Measurements from ENCODE around the gene TTLL12. TPM values are rescaled to one million over a fixed set of nuclear protein-coding genes. Genes with fewer than 3 reads are reported as not detected.

Gene TTLL12
- total and polyA plus RNA-seq, 2 of the 8 experiments (the other 6 are each of a cell fraction or from before 2014, with no cell fraction given): 101 to 124 TPM

DNA sequence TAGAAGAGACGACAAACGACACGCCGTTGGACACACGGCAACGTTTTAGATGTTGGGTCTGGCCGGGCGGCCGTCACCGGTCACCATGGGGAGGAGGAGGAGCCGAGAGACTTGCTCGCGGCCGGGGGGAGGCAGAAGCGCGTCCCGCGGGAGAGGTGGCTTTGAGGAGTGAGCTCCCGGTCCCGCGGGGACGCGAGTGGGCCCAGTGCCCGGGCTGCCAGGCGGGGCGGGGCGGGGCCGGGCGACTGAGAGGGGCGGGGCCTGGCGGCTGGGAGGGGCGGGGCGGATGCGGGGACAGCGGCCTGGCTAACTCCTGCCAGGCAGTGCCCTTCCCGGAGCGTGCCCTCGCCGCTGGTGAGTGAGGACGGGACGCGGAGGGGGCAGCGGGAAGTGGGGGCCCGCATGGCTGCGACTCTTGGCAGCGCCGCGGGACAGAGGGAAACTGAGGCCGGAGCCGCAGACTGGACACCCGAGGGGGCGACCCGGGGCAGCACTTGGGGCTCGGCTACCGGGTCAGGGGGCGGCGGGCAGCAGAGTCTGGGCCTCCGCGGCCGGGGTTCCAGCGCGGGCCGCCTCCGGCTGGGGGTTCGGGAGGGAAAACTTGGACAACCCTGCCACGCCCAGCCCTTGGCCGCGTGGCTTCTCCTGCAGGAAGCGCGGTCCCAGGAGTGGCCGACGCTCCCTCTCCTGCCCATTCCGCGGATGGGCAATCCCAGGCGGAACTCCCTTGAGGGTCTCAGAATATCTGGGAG, 35.5 kb downstream of the TTLL12 start, which contains the start of gene TSPO:
Gene TSPO (plus strand): TSS at position 309 of the 752 bp plus-strand sequence. CDS start 7,680 bp downstream, outside the sequence.
- no peaks in the 10 kb centered on the region for H3K9me3 ChIP-seq (ENCODE audit: insufficient read depth in 2 of 2, low read depth in 1 of 2, low read length in 1 of 2)
- no peaks in the 10 kb centered on the region for H3K79me2 ChIP-seq (ENCODE audit: control insufficient read depth in 1 of 2, insufficient read depth in 2 of 2, low read length in 2 of 2)
- TF ChIP-seq ZNF274 (IDR thresholded peaks at IDR 0.05; ENCODE audit: borderline replicate concordance, extremely low read depth, low read length) (no peak), HDAC2 (IDR thresholded peaks at IDR 0.05; ENCODE audit: borderline replicate concordance in 1 of 2, low read depth in 2 of 2, low read length in 2 of 2) (0 out of 4 replicates have a peak, but pooled peaks of 1 of the 2 experiments have one; percentile 35), KDM4A (IDR thresholded peaks at IDR 0.05; ENCODE audit: low read depth, low read length, severe bottlenecking) (peak; percentile 83), JUND (IDR thresholded peaks at IDR 0.05; ENCODE audit: low read length) (no peak), GABPA (IDR thresholded peaks at IDR 0.05; ENCODE audit: borderline replicate concordance, insufficient read depth, low read length) (0 out of 2 replicates have a peak, but pooled peaks have one; percentile 0), KDM1A (IDR thresholded peaks at IDR 0.05; ENCODE audit: borderline replicate concordance, low read length) (0 out of 2 replicates have a peak, but pooled peaks have one; percentile 9)
- TF ChIP-seq, protein P1, sequence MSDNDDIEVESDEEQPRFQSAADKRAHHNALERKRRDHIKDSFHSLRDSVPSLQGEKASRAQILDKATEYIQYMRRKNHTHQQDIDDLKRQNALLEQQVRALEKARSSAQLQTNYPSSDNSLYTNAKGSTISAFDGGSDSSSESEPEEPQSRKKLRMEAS (IDR thresholded peaks at IDR 0.05): peak; percentile 90
- TF ChIP-seq, protein P2, sequence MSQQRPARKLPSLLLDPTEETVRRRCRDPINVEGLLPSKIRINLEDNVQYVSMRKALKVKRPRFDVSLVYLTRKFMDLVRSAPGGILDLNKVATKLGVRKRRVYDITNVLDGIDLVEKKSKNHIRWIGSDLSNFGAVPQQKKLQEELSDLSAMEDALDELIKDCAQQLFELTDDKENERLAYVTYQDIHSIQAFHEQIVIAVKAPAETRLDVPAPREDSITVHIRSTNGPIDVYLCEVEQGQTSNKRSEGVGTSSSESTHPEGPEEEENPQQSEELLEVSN (IDR thresholded peaks at IDR 0.05): peak; percentile 92
- peaks cover 13% of the 10 kb centered on the region; the same call in 1 of the 2 replicates for H3K23me2 ChIP-seq (ENCODE audit: low read depth, low read length)
- no peak within 1 kb of the TSS for H3K23ac ChIP-seq (ENCODE audit: insufficient read length)
- H3K27me3 ChIP-seq (replicated peaks in 1 of 4; ENCODE audit: control insufficient read depth in 3 of 4, extremely low read depth in 1 of 4, insufficient read depth in 3 of 4, low read length in 3 of 4): peaks cover 1 to 21% (median 14%) of the 10 kb centered on the region in 4 experiments
- peak within 1 kb of the TSS; percentile 80 for H4K8ac ChIP-seq (ENCODE audit: extremely low read depth, insufficient read depth, low read length)
- no peak within 1 kb of the TSS for H2BK120ac ChIP-seq (replicated peaks; ENCODE audit: low read depth, low read length)
- H2AK5ac ChIP-seq (ENCODE audit: low read depth, low read length): no peak within 1 kb of the TSS
- no peak within 1 kb of the TSS for H4K5ac ChIP-seq (ENCODE audit: insufficient read length, low read depth, low read length)
- H2AFZ ChIP-seq (ENCODE audit: low read length): peak within 1 kb of the TSS; percentile 9; the same call in 1 of the 2 replicates
- peak within 1 kb of the TSS; percentile 48; the same call in 1 of the 2 replicates for H3K18ac ChIP-seq (ENCODE audit: extremely low read depth, low read length)
- peak within 1 kb of the TSS; percentile 39 to 70 (median 46) for H3K4me3 ChIP-seq (ENCODE audit: extremely low read depth in 1 of 4, insufficient read depth in 2 of 4, low read depth in 3 of 4, low read length in 4 of 4)
- H3K56ac ChIP-seq (replicated peaks; ENCODE audit: insufficient read length, low read depth, low read length): no peak within 1 kb of the TSS
- DNase-seq (ENCODE audit: low read depth in 1 of 2, low spot score in 2 of 2) (peak in 1 of 2 experiments; percentile 76), FAIRE-seq (no peak)
- H4K20me1 ChIP-seq (replicated peaks in 1 of 2; ENCODE audit: control insufficient read depth in 1 of 2, insufficient read depth in 2 of 2, low read length in 2 of 2): no peaks in the 10 kb centered on the region
- no peak within 1 kb of the TSS for H2BK20ac ChIP-seq (ENCODE audit: low read length)
- peaks cover 0 to 12% (median 10%) of the 10 kb centered on the region in 4 experiments; a peak in 6 of 7 replicates for H3K4me1 ChIP-seq (replicated peaks in 1 of 4; ENCODE audit: control insufficient read depth in 3 of 4, insufficient read depth in 4 of 4, low read length in 3 of 4)
- H2BK15ac ChIP-seq (ENCODE audit: low read length): peak within 1 kb of the TSS; percentile 72; the same call in 1 of the 2 replicates
- CTCF ChIA-PET (ENCODE audit: partially characterized antibody): interaction anchor here (1.0 kb wide), 1 partner anchor 91 kb away, joined by 3 read pairs; no protein-coding TSS in a partner anchor
- H3K4me2 ChIP-seq (ENCODE audit: insufficient read depth in 1 of 2, low read depth in 2 of 2, low read length in 2 of 2): peak within 1 kb of the TSS; percentile 54 to 67
- peak within 1 kb of the TSS; percentile 75; the same call in 1 of the 2 replicates for H2BK12ac ChIP-seq (ENCODE audit: low read depth, low read length)
- H3K27ac ChIP-seq (ENCODE audit: low read depth, low read length): no peak within 1 kb of the TSS
- no peak within 1 kb of the TSS for H3K14ac ChIP-seq (ENCODE audit: insufficient read length)
- H3K79me1 ChIP-seq (ENCODE audit: low read depth, low read length): no peaks in the 10 kb centered on the region
- POLR2A ChIA-PET (ENCODE audit: partially characterized antibody): interaction anchor here (0.8 to 2.2 kb wide), 2 partner anchors 13 to 36 kb away, joined by 3 to 4 read pairs; no protein-coding TSS in a partner anchor
- 14% methylated on average over 35 of the region's 75 CpGs; no CpG with 5 or more reads in 1 of the 2 experiments for WGBS, 2 experiments (ENCODE audit: extremely low coverage in 1 of 2, insufficient coverage in 1 of 2, insufficient read length in 1 of 2, insufficient replicate concordance in 2 of 2, low coverage in 1 of 2, low lambda C conversion rate in 2 of 2, missing lambda C conversion rate in 1 of 2)
- peak within 1 kb of the TSS; percentile 38 for H3K4ac ChIP-seq (replicated peaks; ENCODE audit: insufficient read length, low read depth, low read length)
- peak within 1 kb of the TSS; percentile 40 for H4K91ac ChIP-seq (replicated peaks; ENCODE audit: insufficient read length, low read length)
- no peaks in the 10 kb centered on the region for H3K36me3 ChIP-seq (ENCODE audit: control insufficient read depth in 2 of 4, insufficient read depth in 4 of 4, low read length in 3 of 4)
- H2BK5ac ChIP-seq (ENCODE audit: low read depth, low read length): peak within 1 kb of the TSS; percentile 44; the same call in 1 of the 2 replicates
- no peak within 1 kb of the TSS for H3K9ac ChIP-seq (replicated peaks in 1 of 4; ENCODE audit: extremely low read depth in 1 of 4, low read depth in 3 of 4, low read length in 3 of 4)
